Prostate gland (tissue), 2 donors: Measurements from ENCODE around the gene ADARB1.

Experiments used
- POLR2A ChIP-seq: fragments of 450-650 bp; IDR thresholded peaks from one replicate; pipeline ENCODE4 v1.6.1; 2016; ENCODE audit warnings: antibody characterized with exemption, mild to moderate bottlenecking
- POLR2AphosphoS5 ChIP-seq: sonication (generic); formaldehyde crosslinking; IDR thresholded peaks from one replicate; pipeline ENCODE4 v1.6.1; 2017; ENCODE audit warnings: antibody characterized with exemption
- TF ChIP-seq, protein P1 (sequence below), 4 experiments: fragments of 200-600 bp in 2 of 4; fragments of 450-650 bp in 2 of 4; sonication (generic) in 2 of 4; IDR thresholded peaks; 1 replicate in 3 of 4; 2 replicates in 1 of 4; pipeline ENCODE4 v1.5.1; 2016 to 2019; ENCODE audit warnings: antibody characterized with exemption in 4 of 4, mild to moderate bottlenecking in 2 of 4, moderate library complexity in 2 of 4

DNA sequence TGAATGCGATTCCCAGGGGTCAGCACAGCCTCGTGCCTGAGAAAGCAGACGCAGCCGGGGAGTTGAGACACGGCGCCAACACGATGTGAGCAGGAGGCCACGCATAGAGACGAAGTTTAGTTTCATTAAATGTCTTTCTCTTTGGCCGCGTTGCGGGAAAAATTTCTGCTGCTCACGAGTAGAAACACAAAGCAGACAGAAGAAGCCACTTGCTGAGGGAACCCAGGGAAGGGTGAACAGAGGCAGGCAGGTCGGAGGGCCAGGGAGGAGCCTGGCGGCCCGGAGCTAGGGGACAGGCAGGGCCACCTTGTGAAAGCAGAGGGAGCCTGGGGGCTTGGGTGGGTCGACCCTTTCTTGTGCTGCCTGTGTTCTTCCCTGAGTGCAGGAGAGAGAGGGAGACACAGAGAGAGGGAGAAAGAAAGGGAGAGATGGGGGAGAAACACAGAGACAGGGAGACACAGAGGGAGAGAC is 180.1 kb downstream of the ADARB1 start:
- no peak for TF ChIP-seq POLR2A
- TF ChIP-seq, protein P1, sequence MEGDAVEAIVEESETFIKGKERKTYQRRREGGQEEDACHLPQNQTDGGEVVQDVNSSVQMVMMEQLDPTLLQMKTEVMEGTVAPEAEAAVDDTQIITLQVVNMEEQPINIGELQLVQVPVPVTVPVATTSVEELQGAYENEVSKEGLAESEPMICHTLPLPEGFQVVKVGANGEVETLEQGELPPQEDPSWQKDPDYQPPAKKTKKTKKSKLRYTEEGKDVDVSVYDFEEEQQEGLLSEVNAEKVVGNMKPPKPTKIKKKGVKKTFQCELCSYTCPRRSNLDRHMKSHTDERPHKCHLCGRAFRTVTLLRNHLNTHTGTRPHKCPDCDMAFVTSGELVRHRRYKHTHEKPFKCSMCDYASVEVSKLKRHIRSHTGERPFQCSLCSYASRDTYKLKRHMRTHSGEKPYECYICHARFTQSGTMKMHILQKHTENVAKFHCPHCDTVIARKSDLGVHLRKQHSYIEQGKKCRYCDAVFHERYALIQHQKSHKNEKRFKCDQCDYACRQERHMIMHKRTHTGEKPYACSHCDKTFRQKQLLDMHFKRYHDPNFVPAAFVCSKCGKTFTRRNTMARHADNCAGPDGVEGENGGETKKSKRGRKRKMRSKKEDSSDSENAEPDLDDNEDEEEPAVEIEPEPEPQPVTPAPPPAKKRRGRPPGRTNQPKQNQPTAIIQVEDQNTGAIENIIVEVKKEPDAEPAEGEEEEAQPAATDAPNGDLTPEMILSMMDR (IDR thresholded peaks at IDR 0.05) = no peak
- no peak for TF ChIP-seq POLR2AphosphoS5
